ENCODE measurements around the gene DLX3. TPM values are rescaled to one million over a fixed set of nuclear protein-coding genes. Genes with fewer than 3 reads are reported as not detected.

DLX3 gene
- polyA plus RNA-seq, 1 donor from 2014 or later = not detected

DNA sequence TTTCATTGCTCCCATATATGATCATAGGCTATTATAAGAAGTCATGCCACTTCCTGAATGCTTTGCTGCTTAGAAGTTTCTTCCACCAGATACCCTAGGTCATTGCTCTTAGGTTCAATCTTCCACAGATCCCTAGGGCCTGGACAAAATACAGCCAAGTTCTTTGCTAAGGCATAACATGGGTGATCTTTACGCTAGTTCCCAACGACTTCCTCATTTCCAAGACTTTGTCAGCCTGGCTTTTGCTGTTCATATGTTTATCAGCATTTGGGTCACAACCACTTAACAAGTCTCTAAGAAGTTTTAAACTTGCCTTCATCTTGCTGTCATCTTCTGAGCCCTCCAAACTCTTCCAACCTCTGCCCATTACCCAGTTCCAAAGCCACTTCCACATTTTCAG is 20.1 kb upstream of the DLX3 start:
- H3K27me3 ChIP-seq (ENCODE audit: insufficient read depth, low read depth, low read length) = no peaks in the 10 kb centered on the region
- no peaks in the 10 kb centered on the region for H3K79me2 ChIP-seq (replicated peaks; ENCODE audit: insufficient read depth, low read length)
- no peak overlapping the region for H3K4me3 ChIP-seq (ENCODE audit: low read length)
- no peaks in the 10 kb centered on the region for H3F3A ChIP-seq (ENCODE audit: insufficient read depth, low read length, poor library complexity, severe bottlenecking)
- H4K20me1 ChIP-seq (ENCODE audit: insufficient read depth) = no peaks in the 10 kb centered on the region
- H3K9me3 ChIP-seq (ENCODE audit: low read length) = peaks cover 4% of the 10 kb centered on the region
- H3K36me3 ChIP-seq (ENCODE audit: insufficient read depth, low read length) = no peaks in the 10 kb centered on the region
- no peak overlapping the region for H3K9ac ChIP-seq (ENCODE audit: low read length)
- H3K27ac ChIP-seq (ENCODE audit: low read length) = no peak overlapping the region
- no peaks in the 10 kb centered on the region for H3K9me2 ChIP-seq (ENCODE audit: insufficient read depth, low read length)
- no peak overlapping the region for H3K4me2 ChIP-seq (ENCODE audit: low read length)
- H2AFZ ChIP-seq (ENCODE audit: low read depth, low read length) = no peak overlapping the region
- TF ChIP-seq RAD21 (conservative IDR thresholded peaks at IDR 0.05) (no peak), SMC3 (conservative IDR thresholded peaks at IDR 0.05; ENCODE audit: poor library complexity) (no peak), TAF1 (IDR thresholded peaks at IDR 0.05; ENCODE audit: low read depth) (no peak), EZH2 (IDR thresholded peaks at IDR 0.05; ENCODE audit: borderline replicate concordance, insufficient read depth, low read length, poor library complexity, severe bottlenecking) (no peak), MXI1 (conservative IDR thresholded peaks at IDR 0.05; ENCODE audit: poor library complexity, severe bottlenecking) (no peak), POLR2AphosphoS5 (IDR thresholded peaks at IDR 0.05) (no peak), EP300 (conservative IDR thresholded peaks at IDR 0.05; ENCODE audit: poor library complexity, severe bottlenecking) (no peak)
- TF ChIP-seq, protein P1, sequence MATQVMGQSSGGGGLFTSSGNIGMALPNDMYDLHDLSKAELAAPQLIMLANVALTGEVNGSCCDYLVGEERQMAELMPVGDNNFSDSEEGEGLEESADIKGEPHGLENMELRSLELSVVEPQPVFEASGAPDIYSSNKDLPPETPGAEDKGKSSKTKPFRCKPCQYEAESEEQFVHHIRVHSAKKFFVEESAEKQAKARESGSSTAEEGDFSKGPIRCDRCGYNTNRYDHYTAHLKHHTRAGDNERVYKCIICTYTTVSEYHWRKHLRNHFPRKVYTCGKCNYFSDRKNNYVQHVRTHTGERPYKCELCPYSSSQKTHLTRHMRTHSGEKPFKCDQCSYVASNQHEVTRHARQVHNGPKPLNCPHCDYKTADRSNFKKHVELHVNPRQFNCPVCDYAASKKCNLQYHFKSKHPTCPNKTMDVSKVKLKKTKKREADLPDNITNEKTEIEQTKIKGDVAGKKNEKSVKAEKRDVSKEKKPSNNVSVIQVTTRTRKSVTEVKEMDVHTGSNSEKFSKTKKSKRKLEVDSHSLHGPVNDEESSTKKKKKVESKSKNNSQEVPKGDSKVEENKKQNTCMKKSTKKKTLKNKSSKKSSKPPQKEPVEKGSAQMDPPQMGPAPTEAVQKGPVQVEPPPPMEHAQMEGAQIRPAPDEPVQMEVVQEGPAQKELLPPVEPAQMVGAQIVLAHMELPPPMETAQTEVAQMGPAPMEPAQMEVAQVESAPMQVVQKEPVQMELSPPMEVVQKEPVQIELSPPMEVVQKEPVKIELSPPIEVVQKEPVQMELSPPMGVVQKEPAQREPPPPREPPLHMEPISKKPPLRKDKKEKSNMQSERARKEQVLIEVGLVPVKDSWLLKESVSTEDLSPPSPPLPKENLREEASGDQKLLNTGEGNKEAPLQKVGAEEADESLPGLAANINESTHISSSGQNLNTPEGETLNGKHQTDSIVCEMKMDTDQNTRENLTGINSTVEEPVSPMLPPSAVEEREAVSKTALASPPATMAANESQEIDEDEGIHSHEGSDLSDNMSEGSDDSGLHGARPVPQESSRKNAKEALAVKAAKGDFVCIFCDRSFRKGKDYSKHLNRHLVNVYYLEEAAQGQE (IDR thresholded peaks at IDR 0.05; ENCODE audit: borderline replicate concordance) = no peak
- TF ChIP-seq, protein P2, sequence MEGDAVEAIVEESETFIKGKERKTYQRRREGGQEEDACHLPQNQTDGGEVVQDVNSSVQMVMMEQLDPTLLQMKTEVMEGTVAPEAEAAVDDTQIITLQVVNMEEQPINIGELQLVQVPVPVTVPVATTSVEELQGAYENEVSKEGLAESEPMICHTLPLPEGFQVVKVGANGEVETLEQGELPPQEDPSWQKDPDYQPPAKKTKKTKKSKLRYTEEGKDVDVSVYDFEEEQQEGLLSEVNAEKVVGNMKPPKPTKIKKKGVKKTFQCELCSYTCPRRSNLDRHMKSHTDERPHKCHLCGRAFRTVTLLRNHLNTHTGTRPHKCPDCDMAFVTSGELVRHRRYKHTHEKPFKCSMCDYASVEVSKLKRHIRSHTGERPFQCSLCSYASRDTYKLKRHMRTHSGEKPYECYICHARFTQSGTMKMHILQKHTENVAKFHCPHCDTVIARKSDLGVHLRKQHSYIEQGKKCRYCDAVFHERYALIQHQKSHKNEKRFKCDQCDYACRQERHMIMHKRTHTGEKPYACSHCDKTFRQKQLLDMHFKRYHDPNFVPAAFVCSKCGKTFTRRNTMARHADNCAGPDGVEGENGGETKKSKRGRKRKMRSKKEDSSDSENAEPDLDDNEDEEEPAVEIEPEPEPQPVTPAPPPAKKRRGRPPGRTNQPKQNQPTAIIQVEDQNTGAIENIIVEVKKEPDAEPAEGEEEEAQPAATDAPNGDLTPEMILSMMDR (IDR thresholded peaks at IDR 0.05; ENCODE audit: poor library complexity, severe bottlenecking) = no peak

DNA sequence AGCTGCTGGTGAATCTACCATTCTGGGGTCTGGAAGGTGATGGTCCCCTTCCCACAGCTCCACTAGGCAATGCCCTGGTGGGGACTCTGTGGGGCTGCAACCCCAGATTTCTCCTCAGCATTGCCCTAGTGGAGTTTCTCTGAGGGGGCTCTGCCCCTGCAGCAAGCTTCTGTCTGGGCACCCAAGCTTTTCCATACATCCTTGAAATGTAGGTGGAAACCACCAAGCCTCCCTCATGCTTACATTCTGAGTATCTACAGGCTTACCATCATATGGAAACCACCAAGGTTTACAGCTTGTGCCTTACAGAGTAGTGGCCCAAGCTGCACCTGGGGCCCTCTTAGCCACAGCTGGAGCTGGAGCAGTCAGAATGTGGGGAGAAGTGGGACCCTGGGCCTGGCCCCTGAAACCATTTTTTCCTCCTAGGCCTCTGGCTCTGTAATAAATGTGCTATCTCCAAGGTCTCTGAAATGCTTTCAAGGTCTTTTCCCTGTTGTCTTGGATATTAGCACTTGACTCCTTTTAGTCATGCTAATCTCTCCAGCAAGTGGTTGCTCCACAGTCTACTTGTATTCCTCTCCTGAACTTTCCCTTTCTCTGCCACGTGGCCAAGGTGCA is 19.6 kb upstream of the DLX3 start:
- no peak overlapping the region for H3K9ac ChIP-seq (ENCODE audit: low read length)
- H3K9me2 ChIP-seq (ENCODE audit: insufficient read depth, low read length) = no peaks in the 10 kb centered on the region
- H3K27ac ChIP-seq (ENCODE audit: low read length) = no peak overlapping the region
- H3K9me3 ChIP-seq (ENCODE audit: low read length) = peaks cover 4% of the 10 kb centered on the region
- H3K4me2 ChIP-seq (ENCODE audit: low read length) = no peak overlapping the region
- H4K20me1 ChIP-seq (ENCODE audit: insufficient read depth) = no peaks in the 10 kb centered on the region
- TF ChIP-seq, protein P1 (IDR thresholded peaks at IDR 0.05; ENCODE audit: borderline replicate concordance) = no peak
- no peak for TF ChIP-seq RAD21 (conservative IDR thresholded peaks at IDR 0.05)
- no peak for TF ChIP-seq POLR2AphosphoS5 (IDR thresholded peaks at IDR 0.05)
- no peak for TF ChIP-seq MXI1 (conservative IDR thresholded peaks at IDR 0.05; ENCODE audit: poor library complexity, severe bottlenecking)
- no peak for TF ChIP-seq EZH2 (IDR thresholded peaks at IDR 0.05; ENCODE audit: borderline replicate concordance, insufficient read depth, low read length, poor library complexity, severe bottlenecking)
- no peak overlapping the region for H3K4me3 ChIP-seq (ENCODE audit: low read length)
- no peaks in the 10 kb centered on the region for H3F3A ChIP-seq (ENCODE audit: insufficient read depth, low read length, poor library complexity, severe bottlenecking)
- H2AFZ ChIP-seq (ENCODE audit: low read depth, low read length) = no peak overlapping the region
- H3K36me3 ChIP-seq (ENCODE audit: insufficient read depth, low read length) = no peaks in the 10 kb centered on the region
- H3K27me3 ChIP-seq (ENCODE audit: insufficient read depth, low read depth, low read length) = no peaks in the 10 kb centered on the region
- H3K79me2 ChIP-seq (replicated peaks; ENCODE audit: insufficient read depth, low read length) = no peaks in the 10 kb centered on the region

Measured in neural cell (in vitro differentiated cells).